ENCODE measurements around the gene PPP6C. TPM values are rescaled to one million over a fixed set of nuclear protein-coding genes. Genes with fewer than 3 reads are reported as not detected.
A peak's percentile ranks its signal among the peaks of the same experiment; 100 is the strongest.

Gene PPP6C
- total RNA-seq, 2 experiments from 2014 or later: 50.3 to 54.3 TPM

- no peak for DNase-seq
- CTCF ChIA-PET: interaction anchor here (1.2 kb wide), 1 partner anchor 206 kb away, joined by 3 read pairs; the partner anchor contains the start of gene GOLGA1
These were observed 42.1 kb downstream of the PPP6C start for GRCh38 chr9:125147401-125147951.

GRCh38 chr9:125146247-125146646 is 43.4 kb downstream of the PPP6C start:
- H3K9me3 Mint-ChIP-seq: no peaks in the 10 kb centered on the region
- ChIA-PET CTCF (interaction anchor here (0.7 to 1.2 kb wide), 2 partner anchors 86 to 205 kb away, joined by 3 to 7 read pairs; partner anchors contain the start of gene GOLGA1), POLR2A (no interaction called here)
- no peaks in the 10 kb centered on the region for H3K27me3 Mint-ChIP-seq
- H3K36me3 Mint-ChIP-seq (ENCODE audit: low read depth): peaks cover 15% of the 10 kb centered on the region
- H3K4me3 Mint-ChIP-seq: no peak overlapping the region
- H3K4me1 Mint-ChIP-seq: peaks cover 39% of the 10 kb centered on the region
- no peak for DNase-seq
- H3K27ac Mint-ChIP-seq: no peak overlapping the region

More at GRCh38 chr9:125147401-125147951, 42.1 kb downstream of the PPP6C start:
- peaks cover 24% of the 10 kb centered on the region for H3K36me3 Mint-ChIP-seq (ENCODE audit: low read depth)
- no peak overlapping the region for H3K4me3 Mint-ChIP-seq
- no peak overlapping the region for H3K27ac Mint-ChIP-seq
- H3K9me3 Mint-ChIP-seq: no peaks in the 10 kb centered on the region
- POLR2A ChIA-PET: no interaction called here
- peaks cover 27% of the 10 kb centered on the region for H3K4me1 Mint-ChIP-seq
- H3K27me3 Mint-ChIP-seq: no peaks in the 10 kb centered on the region

GRCh38 chr9:125145425-125145824 is 44.2 kb downstream of the PPP6C start:
- Mint-ChIP-seq H3K9me3 (no peaks in the 10 kb centered on the region), H3K4me1 (peaks cover 41% of the 10 kb centered on the region), H3K4me3 (no peak overlapping the region), H3K27ac (no peak overlapping the region), H3K27me3 (no peaks in the 10 kb centered on the region), H3K36me3 (ENCODE audit: low read depth) (peaks cover 7% of the 10 kb centered on the region)
- no peak for DNase-seq
- POLR2A ChIA-PET: interaction anchor here (0.7 kb wide), 1 partner anchor 51 kb away, joined by 5 read pairs; no protein-coding TSS in a partner anchor
- CTCF ChIA-PET: no interaction called here

- peak within 1 kb of the TSS; percentile 88 for H3K4me3 Mint-ChIP-seq
- no peaks in the 10 kb centered on the region for H3K27me3 Mint-ChIP-seq
- POLR2A ChIA-PET: interaction anchor here (1.0 kb wide), 1 partner anchor 63 kb away, joined by 3 read pairs; no protein-coding TSS in a partner anchor
- CTCF ChIA-PET: interaction anchor here (0.6 to 3.2 kb wide), 13 partner anchors 10 to 290 kb away, joined by 3 to 24 read pairs (median 4); partner anchors contain the start of gene WDR38
- peaks cover 9% of the 10 kb centered on the region for H3K36me3 Mint-ChIP-seq (ENCODE audit: low read depth)
- peak within 1 kb of the TSS; percentile 84 for H3K27ac Mint-ChIP-seq
- H3K9me3 Mint-ChIP-seq: no peaks in the 10 kb centered on the region
- H3K4me1 Mint-ChIP-seq: peaks cover 40% of the 10 kb centered on the region
- DNase-seq: peak; percentile 99
These were observed 46.1 kb downstream of the PPP6C start, which contains the start of gene SCAI for GRCh38 chr9:125143377-125144090. Gene SCAI, minus strand, starts transcription at chr9:125143528. Its CDS starts 91 bp downstream, at chr9:125143437.

GRCh38 chr9:125142560-125143376 is 46.8 kb downstream of the PPP6C start:
- DNase-seq: peak; percentile 23
- Mint-ChIP-seq H3K9me3 (no peaks in the 10 kb centered on the region), H3K27me3 (no peaks in the 10 kb centered on the region), H3K4me3 (peak overlapping the region; percentile 88), H3K27ac (peak overlapping the region; percentile 84), H3K36me3 (ENCODE audit: low read depth) (peaks cover 10% of the 10 kb centered on the region), H3K4me1 (peaks cover 41% of the 10 kb centered on the region)
- CTCF ChIA-PET: interaction anchor here (0.6 to 3.2 kb wide), 11 partner anchors 8 to 290 kb away, joined by 3 to 24 read pairs (median 4); partner anchors contain the start of gene WDR38
- POLR2A ChIA-PET: no interaction called here

GRCh38 chr9:125141751-125142150 is 47.9 kb downstream of the PPP6C start:
- H3K4me3 Mint-ChIP-seq: peak overlapping the region; percentile 88
- no peaks in the 10 kb centered on the region for H3K9me3 Mint-ChIP-seq
- H3K27me3 Mint-ChIP-seq: no peaks in the 10 kb centered on the region
- H3K36me3 Mint-ChIP-seq (ENCODE audit: low read depth): peaks cover 7% of the 10 kb centered on the region
- no peak overlapping the region for H3K27ac Mint-ChIP-seq
- CTCF ChIA-PET: interaction anchor here (0.6 to 3.2 kb wide), 4 partner anchors 9 to 299 kb away, joined by 3 to 24 read pairs (median 4); no protein-coding TSS in a partner anchor
- POLR2A ChIA-PET: interaction anchor here (0.6 kb wide), 1 partner anchor 257 kb away, joined by 7 read pairs; no protein-coding TSS in a partner anchor
- no peak for DNase-seq
- H3K4me1 Mint-ChIP-seq: peaks cover 39% of the 10 kb centered on the region

GRCh38 chr9:125141251-125141650 is 48.4 kb downstream of the PPP6C start:
- no peak overlapping the region for H3K4me3 Mint-ChIP-seq
- H3K36me3 Mint-ChIP-seq (ENCODE audit: low read depth): peaks cover 7% of the 10 kb centered on the region
- H3K9me3 Mint-ChIP-seq: no peaks in the 10 kb centered on the region
- POLR2A ChIA-PET: no interaction called here
- peaks cover 35% of the 10 kb centered on the region for H3K4me1 Mint-ChIP-seq
- no peak overlapping the region for H3K27ac Mint-ChIP-seq
- DNase-seq: no peak
- CTCF ChIA-PET: interaction anchor here (0.6 to 3.2 kb wide), 2 partner anchors 14 to 299 kb away, joined by 3 to 24 read pairs; no protein-coding TSS in a partner anchor
- no peaks in the 10 kb centered on the region for H3K27me3 Mint-ChIP-seq

GRCh38 chr9:125140576-125140975 is 49.0 kb downstream of the PPP6C start:
- peaks cover 32% of the 10 kb centered on the region for H3K4me1 Mint-ChIP-seq
- H3K36me3 Mint-ChIP-seq (ENCODE audit: low read depth): peaks cover 7% of the 10 kb centered on the region

GRCh38 chr9:125137200-125137599 is 52.4 kb downstream of the PPP6C start:
- Mint-ChIP-seq H3K4me3 (no peak overlapping the region), H3K4me1 (peaks cover 30% of the 10 kb centered on the region), H3K27ac (no peak overlapping the region), H3K9me3 (peaks cover 11% of the 10 kb centered on the region), H3K27me3 (no peaks in the 10 kb centered on the region), H3K36me3 (ENCODE audit: low read depth) (peaks cover 29% of the 10 kb centered on the region)
- no peak for DNase-seq
- ChIA-PET POLR2A (no interaction called here), CTCF (no interaction called here)

More at GRCh38 chr9:125140576-125140975, 49.0 kb downstream of the PPP6C start:
- Mint-ChIP-seq H3K9me3 (no peaks in the 10 kb centered on the region), H3K27me3 (no peaks in the 10 kb centered on the region), H3K4me3 (no peak overlapping the region), H3K27ac (no peak overlapping the region)
- ChIA-PET POLR2A (no interaction called here), CTCF (no interaction called here)
- no peak for DNase-seq

- no peak for DNase-seq
- Mint-ChIP-seq H3K4me3 (no peak overlapping the region), H3K4me1 (peaks cover 25% of the 10 kb centered on the region), H3K27me3 (no peaks in the 10 kb centered on the region), H3K9me3 (peaks cover 11% of the 10 kb centered on the region), H3K36me3 (ENCODE audit: low read depth) (peaks cover 29% of the 10 kb centered on the region), H3K27ac (no peak overlapping the region)
- ChIA-PET CTCF (no interaction called here), POLR2A (no interaction called here)
These were observed 54.6 kb downstream of the PPP6C start for GRCh38 chr9:125134976-125135375.

- Mint-ChIP-seq H3K4me1 (peaks cover 19% of the 10 kb centered on the region), H3K27ac (peak overlapping the region; percentile 20), H3K9me3 (peaks cover 11% of the 10 kb centered on the region), H3K36me3 (ENCODE audit: low read depth) (peaks cover 24% of the 10 kb centered on the region), H3K27me3 (no peaks in the 10 kb centered on the region), H3K4me3 (no peak overlapping the region)
- POLR2A ChIA-PET: no interaction called here
- CTCF ChIA-PET: interaction anchor here (0.6 to 1.0 kb wide), 3 partner anchors 9 to 362 kb away, joined by 3 to 6 read pairs (median 3); partner anchors contain the start of gene SCAI
- DNase-seq: no peak
These were observed 55.9 kb downstream of the PPP6C start for GRCh38 chr9:125133403-125134329.
